DND-41 (cell line): ENCODE measurements around the gene KCNH1.

Source experiments
- ATAC-seq: fragments of 200-7000 bp; cut with Tn5 transposase; 3 replicates; pipeline ENCODE4 v1.9.1; 2021; ENCODE audit warnings: low read depth; ENCODE audit not compliant: insufficient read depth
- DNase-seq: peaks from one replicate; pipeline ENCODE4 v3.0.0-alpha.2; 2020
- H2AFZ ChIP-seq: 2 replicates; pipeline ENCODE4 v1.6.0; 2012; ENCODE audit warnings: low read depth, low read length
- H3K27ac ChIP-seq: 2 replicates; pipeline ENCODE4 v1.5.1; 2012; ENCODE audit warnings: low read length, inconsistent platforms
- H3K27me3 ChIP-seq: fragments of 200-600 bp; sonication (generic); 2 replicates; pipeline ENCODE4 v1.6.0; 2012; ENCODE audit warnings: low read length, mild to moderate bottlenecking, inconsistent platforms; ENCODE audit not compliant: insufficient read depth, poor library complexity
- H3K36me3 ChIP-seq: 2 replicates; pipeline ENCODE4 v1.5.1; 2012; ENCODE audit warnings: low read length, inconsistent platforms; ENCODE audit not compliant: insufficient read depth
- H3K4me1 ChIP-seq: 2 replicates; pipeline ENCODE4 v1.5.1; 2012; ENCODE audit warnings: mild to moderate bottlenecking, low read length; ENCODE audit not compliant: insufficient read depth
- H3K4me2 ChIP-seq: 2 replicates; pipeline ENCODE4 v1.6.0; 2012; ENCODE audit warnings: mild to moderate bottlenecking, moderate library complexity, low read length, inconsistent platforms; ENCODE audit not compliant: insufficient read depth
- H3K4me3 ChIP-seq, 2 experiments: fragments of 200-600 bp in 1 of 2; shearing (Covaris generic) in 1 of 2; 2 replicates each; pipeline ENCODE4 v1.5.1; 2012 to 2016; ENCODE audit warnings: inconsistent platforms in 2 of 2, low read length in 2 of 2, mild to moderate bottlenecking in 2 of 2, low read depth in 1 of 2, moderate library complexity in 1 of 2
- H3K79me2 ChIP-seq: 2 replicates; pipeline ENCODE4 v1.6.0; 2012; ENCODE audit warnings: low read length, inconsistent platforms; ENCODE audit not compliant: insufficient read depth
- H3K9ac ChIP-seq: 2 replicates; pipeline ENCODE4 v1.6.0; 2012; ENCODE audit warnings: low read depth, mild to moderate bottlenecking, inconsistent platforms, low read length, moderate library complexity
- H3K9me3 ChIP-seq: 2 replicates; pipeline ENCODE4 v1.5.1; 2012; ENCODE audit warnings: low read length, moderate library complexity, mild to moderate bottlenecking, inconsistent platforms; ENCODE audit not compliant: insufficient read depth, severe bottlenecking
- H4K20me1 ChIP-seq: 2 replicates; pipeline ENCODE4 v1.6.0; 2012; ENCODE audit warnings: low read length; ENCODE audit not compliant: insufficient read depth
- EZH2 ChIP-seq: IDR thresholded peaks from 3 replicates; pipeline ENCODE4 v1.6.1; 2012; ENCODE audit warnings: borderline replicate concordance, low read depth, mild to moderate bottlenecking, moderate library complexity, low read length, inconsistent platforms; ENCODE audit not compliant: severe bottlenecking
- TF ChIP-seq, protein P1 (sequence below): IDR thresholded peaks from 2 replicates; pipeline ENCODE4 v1.5.1; 2012; ENCODE audit warnings: borderline replicate concordance, low read length, moderate library complexity, mild to moderate bottlenecking; ENCODE audit not compliant: poor library complexity, severe bottlenecking; ENCODE audit errors: extremely low read depth

The KCNH1 gene

DNA sequence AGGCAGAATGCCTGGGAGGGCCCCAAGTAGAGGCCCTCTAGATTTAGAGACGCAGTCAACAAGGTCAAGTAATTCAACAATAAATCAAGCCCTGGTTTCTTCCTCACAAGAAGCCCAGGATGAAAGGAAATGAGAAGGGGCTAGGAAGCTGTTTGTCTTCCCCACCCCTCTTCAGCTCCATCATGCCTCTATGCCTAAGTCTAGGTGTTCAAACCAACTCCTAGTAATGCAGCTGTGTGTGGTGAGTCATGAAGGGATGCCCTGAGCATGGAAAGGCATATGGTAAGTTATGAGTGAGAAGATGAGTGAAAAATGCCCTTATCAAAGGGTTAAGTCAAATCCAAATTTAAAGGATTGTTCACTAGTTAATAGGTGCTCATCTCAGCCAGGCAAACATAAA lies 339.5 kb downstream of the KCNH1 start:
- no peak for TF ChIP-seq EZH2
- TF ChIP-seq, protein P1, sequence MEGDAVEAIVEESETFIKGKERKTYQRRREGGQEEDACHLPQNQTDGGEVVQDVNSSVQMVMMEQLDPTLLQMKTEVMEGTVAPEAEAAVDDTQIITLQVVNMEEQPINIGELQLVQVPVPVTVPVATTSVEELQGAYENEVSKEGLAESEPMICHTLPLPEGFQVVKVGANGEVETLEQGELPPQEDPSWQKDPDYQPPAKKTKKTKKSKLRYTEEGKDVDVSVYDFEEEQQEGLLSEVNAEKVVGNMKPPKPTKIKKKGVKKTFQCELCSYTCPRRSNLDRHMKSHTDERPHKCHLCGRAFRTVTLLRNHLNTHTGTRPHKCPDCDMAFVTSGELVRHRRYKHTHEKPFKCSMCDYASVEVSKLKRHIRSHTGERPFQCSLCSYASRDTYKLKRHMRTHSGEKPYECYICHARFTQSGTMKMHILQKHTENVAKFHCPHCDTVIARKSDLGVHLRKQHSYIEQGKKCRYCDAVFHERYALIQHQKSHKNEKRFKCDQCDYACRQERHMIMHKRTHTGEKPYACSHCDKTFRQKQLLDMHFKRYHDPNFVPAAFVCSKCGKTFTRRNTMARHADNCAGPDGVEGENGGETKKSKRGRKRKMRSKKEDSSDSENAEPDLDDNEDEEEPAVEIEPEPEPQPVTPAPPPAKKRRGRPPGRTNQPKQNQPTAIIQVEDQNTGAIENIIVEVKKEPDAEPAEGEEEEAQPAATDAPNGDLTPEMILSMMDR: no peak
- H4K20me1 ChIP-seq: no peaks in the 10 kb centered on the region
- no peaks in the 10 kb centered on the region for H3K9me3 ChIP-seq
- H3K4me1 ChIP-seq: no peaks in the 10 kb centered on the region
- ATAC-seq (no peak), DNase-seq (no peak)
- H3K27me3 ChIP-seq: no peaks in the 10 kb centered on the region
- H3K4me2 ChIP-seq: no peak overlapping the region
- H3K4me3 ChIP-seq: no peak overlapping the region
- H2AFZ ChIP-seq: no peak overlapping the region
- no peak overlapping the region for H3K9ac ChIP-seq
- no peaks in the 10 kb centered on the region for H3K79me2 ChIP-seq
- H3K27ac ChIP-seq: no peak overlapping the region
- H3K36me3 ChIP-seq: no peaks in the 10 kb centered on the region

DNA sequence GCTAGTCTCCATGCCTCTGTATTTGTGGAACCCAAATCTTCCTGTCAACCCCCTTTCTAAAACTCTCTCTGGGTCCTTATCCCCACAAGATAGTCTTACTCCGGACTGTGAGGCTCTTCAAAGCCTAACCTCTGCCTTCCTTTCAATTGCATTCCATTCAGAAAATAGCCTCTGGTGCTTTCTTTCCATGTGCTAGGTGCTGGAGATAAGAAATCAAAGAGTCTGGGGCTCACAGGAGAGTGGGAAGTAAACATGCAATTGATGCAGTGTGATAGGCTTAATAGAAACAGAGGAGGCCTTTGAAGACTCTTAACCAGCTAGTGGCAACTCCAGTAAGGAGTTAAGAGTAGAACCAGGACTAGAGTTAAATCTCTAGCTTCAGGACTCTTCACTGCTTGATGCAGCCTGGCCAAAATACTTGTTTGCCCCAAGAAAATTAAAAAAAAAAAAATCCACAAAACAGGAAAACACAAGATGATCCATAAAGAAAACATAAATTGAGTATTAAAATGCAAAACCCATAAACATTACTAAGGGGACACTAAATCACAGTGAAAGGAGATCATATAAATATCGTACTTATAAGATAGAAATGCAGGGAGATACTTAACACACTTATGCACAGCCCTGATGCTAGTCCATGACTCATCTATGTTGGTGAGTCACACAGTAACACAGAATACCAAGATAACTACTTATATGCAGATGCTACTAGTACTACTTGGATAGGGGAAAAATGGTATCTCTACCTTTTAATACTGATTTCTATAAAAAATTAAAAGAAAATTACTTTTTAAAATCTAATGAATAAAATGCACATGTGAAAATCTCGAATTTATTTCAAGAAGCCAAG lies 341.5 kb downstream of the KCNH1 start:
- no peaks in the 10 kb centered on the region for H3K9me3 ChIP-seq
- H3K9ac ChIP-seq: no peak overlapping the region
- no peak overlapping the region for H2AFZ ChIP-seq
- H3K36me3 ChIP-seq: no peaks in the 10 kb centered on the region
- H3K27me3 ChIP-seq: no peaks in the 10 kb centered on the region
- no peaks in the 10 kb centered on the region for H3K4me1 ChIP-seq
- H4K20me1 ChIP-seq: no peaks in the 10 kb centered on the region
- no peak for DNase-seq
- no peak overlapping the region for H3K4me3 ChIP-seq
- no peak overlapping the region for H3K27ac ChIP-seq
- no peak overlapping the region for H3K4me2 ChIP-seq
- H3K79me2 ChIP-seq: no peaks in the 10 kb centered on the region
- no peak for TF ChIP-seq EZH2
- TF ChIP-seq, protein P1: no peak
- no peak for ATAC-seq

DNA sequence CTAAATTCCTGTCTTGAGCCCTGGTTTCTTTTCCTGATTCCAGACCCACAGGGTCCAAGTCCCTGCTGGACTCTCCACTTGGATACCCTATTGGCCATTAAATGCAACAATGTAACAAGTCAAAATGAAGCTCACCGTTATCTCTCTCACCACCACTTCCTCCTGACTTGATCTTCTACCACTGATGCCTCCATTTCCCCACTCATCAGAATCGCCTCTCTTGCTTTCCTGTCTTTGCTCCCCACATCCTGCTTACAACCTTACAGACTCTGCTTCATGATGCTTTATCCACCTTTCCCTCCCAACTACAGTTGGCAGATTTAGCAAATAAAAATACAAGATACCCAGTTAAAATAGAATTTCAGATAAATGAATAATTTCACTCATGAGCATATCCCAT lies 343.8 kb downstream of the KCNH1 start:
- Histone ChIP-seq H3K4me3 (no peak overlapping the region), H3K9ac (no peak overlapping the region)
- peak; percentile 62; the same call in 1 of the 3 replicates for ATAC-seq

More for the DNA sequence above, 343.8 kb downstream of the KCNH1 start:
- Histone ChIP-seq H3K36me3 (no peaks in the 10 kb centered on the region), H3K4me2 (no peak overlapping the region), H3K27ac (no peak overlapping the region), H3K27me3 (no peaks in the 10 kb centered on the region), H2AFZ (no peak overlapping the region), H3K79me2 (no peaks in the 10 kb centered on the region), H3K9me3 (no peaks in the 10 kb centered on the region), H4K20me1 (no peaks in the 10 kb centered on the region), H3K4me1 (no peaks in the 10 kb centered on the region)
- TF ChIP-seq, protein P1: no peak
- no peak for TF ChIP-seq EZH2
- DNase-seq: no peak
